ENCODE data around the gene LGSN. TPM values are rescaled to one million over a fixed set of nuclear protein-coding genes. Genes with fewer than 3 reads are reported as not detected.

Gene LGSN
- total and polyA plus RNA-seq, 7 experiments from 2014 or later = 0.11 to 0.21 TPM; not detected in 5

DNA sequence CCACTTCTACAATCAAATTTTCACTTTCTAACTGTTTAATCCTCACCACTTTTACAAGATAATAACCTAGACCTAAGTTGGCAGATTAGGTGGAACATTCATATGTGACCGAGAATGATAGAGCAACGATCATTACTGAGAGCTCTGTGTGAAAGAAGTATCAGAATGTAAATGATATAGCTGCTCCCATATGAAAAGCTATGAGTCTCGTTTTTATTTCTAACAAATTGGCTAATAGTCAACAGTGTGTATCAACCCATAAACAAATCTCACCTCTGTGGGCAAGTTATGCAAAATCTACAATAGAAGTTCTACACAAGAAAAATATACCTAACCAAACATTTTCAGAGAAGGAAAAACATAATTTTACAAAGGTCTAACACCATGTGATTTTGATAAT lies 3.7 kb downstream of the LGSN start:
- H3K4me3 Mint-ChIP-seq = no peak overlapping the region
- H3K36me3 ChIP-seq (ENCODE audit: control insufficient read depth in 2 of 3, insufficient read depth in 3 of 3, low read length in 3 of 3) = no peaks in the 10 kb centered on the region
- no peaks in the 10 kb centered on the region for H3K9me3 ChIP-seq (ENCODE audit: control insufficient read depth in 2 of 3, low read length in 3 of 3)
- peaks cover 0 to 8% (median 0%) of the 10 kb centered on the region in 11 donors for H3K9me3 Mint-ChIP-seq
- H3K4me3 ChIP-seq (ENCODE audit: low read length) = no peak overlapping the region
- intact Hi-C loops (cut with micrococcal nuclease) = no loop called here
- POLR2A ChIA-PET = no interaction called here
- CTCF ChIA-PET = no interaction called here
- ATAC-seq = no peak
- no peak overlapping the region for H3K27ac ChIP-seq (ENCODE audit: low read depth, low read length)
- H3K36me3 Mint-ChIP-seq = no peaks in the 10 kb centered on the region
- DNase-seq = no peak
- H3K27me3 Mint-ChIP-seq = peaks cover 0 to 20% (median 14%) of the 10 kb centered on the region in 5 donors
- no peaks in the 10 kb centered on the region for H3K27me3 ChIP-seq (ENCODE audit: control insufficient read depth in 2 of 2, insufficient read depth in 2 of 2, low read length in 2 of 2)
- no peak overlapping the region for H3K27ac Mint-ChIP-seq
- H3K4me1 Mint-ChIP-seq = no peaks in the 10 kb centered on the region
- no peaks in the 10 kb centered on the region for H3K4me1 ChIP-seq (ENCODE audit: control insufficient read depth in 2 of 2, insufficient read depth in 2 of 2, low read length in 2 of 2)

DNA sequence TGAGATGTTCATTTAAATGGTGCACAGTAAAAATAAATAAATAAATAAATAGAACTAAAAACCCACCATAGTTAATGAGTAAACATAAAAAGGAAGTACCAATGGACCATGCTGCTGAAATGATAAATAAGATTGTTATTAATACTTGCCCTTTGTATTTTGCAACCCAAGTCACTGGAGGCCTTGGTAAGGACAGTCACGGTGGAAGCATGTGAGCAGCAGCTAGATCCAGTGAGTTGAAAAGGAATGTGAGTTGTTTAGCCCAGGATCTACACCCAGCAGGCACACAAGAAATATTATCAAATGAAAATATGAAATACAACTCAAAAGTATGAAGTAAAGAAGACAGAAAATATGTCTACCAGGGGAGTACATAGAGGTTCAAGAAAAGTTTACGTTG lies 6.7 kb downstream of the LGSN start:
- Mint-ChIP-seq H3K27me3 (peaks cover 0 to 23% (median 14%) of the 10 kb centered on the region in 5 donors), H3K4me1 (no peaks in the 10 kb centered on the region), H3K36me3 (no peaks in the 10 kb centered on the region), H3K4me3 (no peak overlapping the region), H3K9me3 (peaks cover 0 to 11% (median 0%) of the 10 kb centered on the region in 11 donors), H3K27ac (no peak overlapping the region)
- no peak overlapping the region for H3K4me3 ChIP-seq (ENCODE audit: low read length)
- POLR2A ChIA-PET = no interaction called here
- H3K27ac ChIP-seq (ENCODE audit: low read depth, low read length) = no peak overlapping the region
- ATAC-seq (no peak), DNase-seq (no peak)
- no peaks in the 10 kb centered on the region for H3K4me1 ChIP-seq (ENCODE audit: control insufficient read depth in 2 of 2, insufficient read depth in 2 of 2, low read length in 2 of 2)
- no peaks in the 10 kb centered on the region for H3K9me3 ChIP-seq (ENCODE audit: control insufficient read depth in 2 of 3, low read length in 3 of 3)
- no peaks in the 10 kb centered on the region for H3K27me3 ChIP-seq (ENCODE audit: control insufficient read depth in 2 of 2, insufficient read depth in 2 of 2, low read length in 2 of 2)
- CTCF ChIA-PET = no interaction called here
- no peaks in the 10 kb centered on the region for H3K36me3 ChIP-seq (ENCODE audit: control insufficient read depth in 2 of 3, insufficient read depth in 3 of 3, low read length in 3 of 3)
- intact Hi-C loops (cut with micrococcal nuclease) = no loop called here

DNA sequence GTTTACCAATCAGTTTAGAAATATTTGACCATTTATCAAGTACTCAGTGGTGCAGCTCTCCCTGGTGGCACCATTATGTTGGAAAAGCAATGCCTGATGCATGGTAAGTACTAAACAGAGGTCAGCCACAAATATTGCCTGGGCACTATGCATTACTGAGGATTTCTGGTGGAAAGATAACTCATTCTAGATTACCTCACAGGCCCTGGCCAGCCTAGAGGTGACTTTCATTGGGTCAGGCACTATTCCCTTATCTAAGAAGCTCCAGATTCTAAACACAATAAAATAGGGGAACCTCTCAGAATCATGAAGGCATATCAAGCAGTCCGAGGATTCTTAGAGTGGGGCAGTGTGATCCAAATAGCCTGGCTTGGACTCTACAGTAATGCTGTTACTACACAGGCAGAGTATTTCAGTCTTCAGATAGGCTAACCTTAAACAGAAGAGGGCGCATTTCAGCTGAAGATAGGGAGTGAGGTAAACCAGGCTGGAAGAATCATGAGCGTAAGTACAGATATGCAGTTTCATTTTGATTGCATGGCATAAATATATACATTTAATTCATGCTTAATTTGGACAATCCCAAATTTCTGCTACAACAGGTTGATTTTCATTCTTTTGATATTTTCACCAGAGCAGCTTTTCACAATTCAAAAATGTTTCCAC lies 12.1 kb downstream of the LGSN start:
- CTCF ChIA-PET = no interaction called here
- no peak overlapping the region for H3K27ac Mint-ChIP-seq
- no peak overlapping the region for H3K27ac ChIP-seq (ENCODE audit: low read depth, low read length)
- intact Hi-C loops (cut with micrococcal nuclease) = no loop called here
- no peak overlapping the region for H3K4me3 Mint-ChIP-seq
- H3K36me3 Mint-ChIP-seq = no peaks in the 10 kb centered on the region
- peak; percentile 51 for ATAC-seq
- POLR2A ChIA-PET = no interaction called here
- peaks cover 0 to 12% (median 9%) of the 10 kb centered on the region in 5 donors for H3K27me3 Mint-ChIP-seq
- H3K36me3 ChIP-seq (ENCODE audit: control insufficient read depth in 2 of 3, insufficient read depth in 3 of 3, low read length in 3 of 3) = no peaks in the 10 kb centered on the region
- no peaks in the 10 kb centered on the region for H3K9me3 ChIP-seq (ENCODE audit: control insufficient read depth in 2 of 3, low read length in 3 of 3)
- peaks cover 0 to 7% (median 0%) of the 10 kb centered on the region in 11 donors for H3K9me3 Mint-ChIP-seq
- H3K4me1 ChIP-seq (ENCODE audit: control insufficient read depth in 2 of 2, insufficient read depth in 2 of 2, low read length in 2 of 2) = no peaks in the 10 kb centered on the region
- H3K27me3 ChIP-seq (ENCODE audit: control insufficient read depth in 2 of 2, insufficient read depth in 2 of 2, low read length in 2 of 2) = no peaks in the 10 kb centered on the region
- H3K4me3 ChIP-seq (ENCODE audit: low read length) = no peak overlapping the region
- no peak for DNase-seq
- H3K4me1 Mint-ChIP-seq = no peaks in the 10 kb centered on the region

DNA sequence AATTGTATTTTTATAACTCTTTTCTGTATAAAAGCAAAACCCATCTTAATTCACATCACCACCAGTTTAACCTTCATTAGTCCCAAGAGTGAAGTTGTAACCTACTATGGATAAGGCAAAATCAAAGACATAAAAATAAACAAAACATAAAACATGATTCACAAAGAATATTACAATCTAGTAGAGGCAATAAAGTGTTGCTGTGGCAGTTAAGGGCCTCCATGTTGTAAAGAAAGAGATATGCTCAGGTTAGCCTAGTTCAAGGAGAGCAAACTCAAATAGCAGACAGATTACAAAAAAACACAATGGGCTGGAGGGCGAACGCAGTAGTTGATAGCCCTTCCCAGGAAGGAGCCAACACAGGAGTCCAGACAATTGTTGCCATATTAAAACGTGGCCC lies 13.4 kb downstream of the LGSN start:
- H3K27me3 Mint-ChIP-seq = peaks cover 0 to 7% (median 4%) of the 10 kb centered on the region in 5 donors
- Histone ChIP-seq H3K4me1 (ENCODE audit: control insufficient read depth in 2 of 2, insufficient read depth in 2 of 2, low read length in 2 of 2) (no peaks in the 10 kb centered on the region), H3K9me3 (ENCODE audit: control insufficient read depth in 2 of 3, low read length in 3 of 3) (no peaks in the 10 kb centered on the region), H3K4me3 (ENCODE audit: low read length) (no peak overlapping the region), H3K27ac (ENCODE audit: low read depth, low read length) (no peak overlapping the region), H3K36me3 (ENCODE audit: control insufficient read depth in 2 of 3, insufficient read depth in 3 of 3, low read length in 3 of 3) (no peaks in the 10 kb centered on the region), H3K27me3 (ENCODE audit: control insufficient read depth in 2 of 2, insufficient read depth in 2 of 2, low read length in 2 of 2) (no peaks in the 10 kb centered on the region)
- ChIA-PET POLR2A (no interaction called here), CTCF (no interaction called here)
- intact Hi-C loops (cut with micrococcal nuclease) = no loop called here
- peaks cover 0 to 5% (median 0%) of the 10 kb centered on the region in 11 donors for H3K9me3 Mint-ChIP-seq
- no peak overlapping the region for H3K27ac Mint-ChIP-seq
- no peak for DNase-seq
- no peak overlapping the region for H3K4me3 Mint-ChIP-seq
- ATAC-seq = no peak
- H3K36me3 Mint-ChIP-seq = no peaks in the 10 kb centered on the region
- no peaks in the 10 kb centered on the region for H3K4me1 Mint-ChIP-seq

DNA sequence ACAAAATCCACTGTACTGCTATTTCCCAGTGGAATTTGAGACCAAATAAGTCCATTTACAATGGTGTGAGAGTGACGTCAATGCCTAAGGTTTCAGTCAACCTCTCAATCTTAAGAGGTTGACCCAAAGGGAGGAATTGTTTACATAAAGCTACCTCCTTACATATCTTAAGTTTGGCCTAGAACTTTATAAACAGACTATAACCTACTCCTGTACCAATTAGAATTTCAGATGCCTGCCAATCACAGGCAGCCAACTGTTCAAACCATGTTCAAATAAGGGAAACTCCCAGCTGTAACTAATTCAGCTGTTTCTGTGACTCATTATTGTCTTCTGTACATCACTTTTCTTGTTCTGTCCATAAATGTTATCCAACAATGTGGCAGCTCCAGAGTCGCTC lies 14.5 kb downstream of the LGSN start:
- intact Hi-C loops (cut with micrococcal nuclease) = no loop called here
- no peak overlapping the region for H3K27ac ChIP-seq (ENCODE audit: low read depth, low read length)
- Mint-ChIP-seq H3K4me3 (no peak overlapping the region), H3K27me3 (peaks cover 0 to 7% (median 0%) of the 10 kb centered on the region in 5 donors), H3K27ac (no peak overlapping the region), H3K4me1 (no peaks in the 10 kb centered on the region), H3K9me3 (no peaks in the 10 kb centered on the region), H3K36me3 (no peaks in the 10 kb centered on the region)
- ATAC-seq (no peak), DNase-seq (no peak)
- no peaks in the 10 kb centered on the region for H3K4me1 ChIP-seq (ENCODE audit: control insufficient read depth in 2 of 2, insufficient read depth in 2 of 2, low read length in 2 of 2)
- H3K9me3 ChIP-seq (ENCODE audit: control insufficient read depth in 2 of 3, low read length in 3 of 3) = no peaks in the 10 kb centered on the region
- ChIA-PET CTCF (no interaction called here), POLR2A (no interaction called here)
- H3K27me3 ChIP-seq (ENCODE audit: control insufficient read depth in 2 of 2, insufficient read depth in 2 of 2, low read length in 2 of 2) = no peaks in the 10 kb centered on the region
- no peaks in the 10 kb centered on the region for H3K36me3 ChIP-seq (ENCODE audit: control insufficient read depth in 2 of 3, insufficient read depth in 3 of 3, low read length in 3 of 3)
- H3K4me3 ChIP-seq (ENCODE audit: low read length) = no peak overlapping the region

DNA sequence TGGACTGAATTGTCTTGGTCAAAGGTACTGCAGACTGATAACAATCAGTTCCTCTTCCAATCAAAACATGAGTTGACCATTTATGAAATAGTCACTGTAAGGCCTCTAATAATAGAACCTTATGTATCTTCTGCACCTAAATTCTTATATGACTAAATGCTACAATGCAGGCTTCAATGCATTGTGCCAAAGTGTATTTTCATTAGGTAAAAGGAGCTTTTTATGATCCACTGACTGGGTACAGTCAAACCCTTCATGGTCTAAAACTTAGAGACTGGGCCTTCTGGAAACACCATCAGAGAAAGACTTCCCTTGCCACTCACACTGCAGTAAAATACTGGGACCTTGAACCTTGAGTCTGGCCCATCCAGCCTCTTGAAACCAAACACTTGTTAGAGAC lies 16.3 kb downstream of the LGSN start:
- H3K9me3 Mint-ChIP-seq = peaks cover 0 to 11% (median 0%) of the 10 kb centered on the region in 11 donors
- Histone ChIP-seq H3K27ac (ENCODE audit: low read depth, low read length) (no peak overlapping the region), H3K36me3 (ENCODE audit: control insufficient read depth in 2 of 3, insufficient read depth in 3 of 3, low read length in 3 of 3) (no peaks in the 10 kb centered on the region), H3K4me3 (ENCODE audit: low read length) (no peak overlapping the region), H3K4me1 (ENCODE audit: control insufficient read depth in 2 of 2, insufficient read depth in 2 of 2, low read length in 2 of 2) (no peaks in the 10 kb centered on the region), H3K27me3 (ENCODE audit: control insufficient read depth in 2 of 2, insufficient read depth in 2 of 2, low read length in 2 of 2) (no peaks in the 10 kb centered on the region), H3K9me3 (ENCODE audit: control insufficient read depth in 2 of 3, low read length in 3 of 3) (no peaks in the 10 kb centered on the region)
- intact Hi-C loops (cut with micrococcal nuclease) = no loop called here
- H3K27me3 Mint-ChIP-seq = peaks cover 0 to 7% (median 0%) of the 10 kb centered on the region in 5 donors
- H3K4me3 Mint-ChIP-seq = no peak overlapping the region
- ChIA-PET POLR2A (no interaction called here), CTCF (no interaction called here)
- DNase-seq (no peak), ATAC-seq (no peak)
- H3K27ac Mint-ChIP-seq = no peak overlapping the region
- H3K36me3 Mint-ChIP-seq = no peaks in the 10 kb centered on the region
- H3K4me1 Mint-ChIP-seq = no peaks in the 10 kb centered on the region

DNA sequence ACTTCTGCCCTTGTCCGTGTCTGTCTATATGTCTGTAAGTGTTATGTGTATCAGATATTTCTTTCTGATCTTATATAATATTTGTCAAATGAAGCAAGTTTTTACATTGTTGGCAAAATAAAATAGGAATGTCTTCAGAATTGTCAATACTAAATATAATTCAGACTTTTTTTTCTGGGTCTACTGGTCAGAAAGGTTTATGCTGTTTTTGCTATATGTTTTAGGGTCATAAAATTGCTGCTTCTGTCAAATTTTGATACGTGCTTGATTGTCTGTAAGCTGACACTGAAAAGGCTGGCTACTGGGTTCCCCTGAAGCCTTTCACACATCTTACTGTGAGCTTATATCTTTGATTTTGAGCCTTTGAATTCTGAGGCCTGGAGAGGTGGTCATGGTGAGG lies 20.1 kb downstream of the LGSN start:
- Mint-ChIP-seq H3K36me3 (no peaks in the 10 kb centered on the region), H3K9me3 (peaks cover 0 to 11% (median 0%) of the 10 kb centered on the region in 11 donors), H3K4me3 (no peak overlapping the region), H3K27me3 (peaks cover 0 to 7% (median under 1%) of the 10 kb centered on the region in 5 donors), H3K4me1 (no peaks in the 10 kb centered on the region), H3K27ac (no peak overlapping the region)
- H3K27ac ChIP-seq (ENCODE audit: low read depth, low read length) = no peak overlapping the region
- H3K36me3 ChIP-seq (ENCODE audit: control insufficient read depth in 2 of 3, insufficient read depth in 3 of 3, low read length in 3 of 3) = no peaks in the 10 kb centered on the region
- ATAC-seq (no peak), DNase-seq (no peak)
- H3K4me1 ChIP-seq (ENCODE audit: control insufficient read depth in 2 of 2, insufficient read depth in 2 of 2, low read length in 2 of 2) = no peaks in the 10 kb centered on the region
- H3K4me3 ChIP-seq (ENCODE audit: low read length) = no peak overlapping the region
- no peaks in the 10 kb centered on the region for H3K27me3 ChIP-seq (ENCODE audit: control insufficient read depth in 2 of 2, insufficient read depth in 2 of 2, low read length in 2 of 2)
- ChIA-PET POLR2A (no interaction called here), CTCF (no interaction called here)
- no peaks in the 10 kb centered on the region for H3K9me3 ChIP-seq (ENCODE audit: control insufficient read depth in 2 of 3, low read length in 3 of 3)
- intact Hi-C loops (cut with micrococcal nuclease) = no loop called here

Measured in naive thymus-derived CD4-positive, alpha-beta T cell (primary cell).